BLaER1 treated with 17β-estradiol and CSF1 and Interleukin-3, amounts not matched to agents 10 nM and 100 nM (cell line): ENCODE measurements around the gene ZDHHC8.
A peak's percentile ranks its signal among the peaks of the same experiment; 100 is the strongest.
"Not testable (repeated sequence)": the region's sequence is repeated elsewhere in the genome, so short reads cannot be mapped to it uniquely, and the experiment has no call there.

Experiments used
- H3K27ac ChIP-seq, 11 experiments: shearing (Covaris generic); formaldehyde crosslinking; 2 replicates each; pipeline ENCODE4 v1.8.1; 2022
- H3K27me3 ChIP-seq, 11 experiments: shearing (Covaris generic); formaldehyde crosslinking; 2 replicates each; pipeline ENCODE4 v1.8.1; 2022
- H3K36me3 ChIP-seq, 11 experiments: shearing (Covaris generic); formaldehyde crosslinking; 2 replicates each; pipeline ENCODE4 v1.8.1; 2022
- H3K4me1 ChIP-seq, 10 experiments: shearing (Covaris generic); formaldehyde crosslinking; 2 replicates each; pipeline ENCODE4 v1.8.1; 2022
- H3K4me2 ChIP-seq, 11 experiments: shearing (Covaris generic); formaldehyde crosslinking; 2 replicates each; pipeline ENCODE4 v1.8.1; 2022
- H3K4me3 ChIP-seq, 10 experiments: shearing (Covaris generic); formaldehyde crosslinking; 2 replicates each; pipeline ENCODE4 v1.8.1; 2022
- H3K9ac ChIP-seq, 11 experiments: shearing (Covaris generic); formaldehyde crosslinking; 2 replicates each; pipeline ENCODE4 v1.8.1; 2022
- H3K9me3 ChIP-seq, 11 experiments: shearing (Covaris generic); formaldehyde crosslinking; replicated peaks in 1 of 11; 2 replicates each; pipeline ENCODE4 v1.8.1; 2022
- H4K20me1 ChIP-seq, 11 experiments: shearing (Covaris generic); formaldehyde crosslinking; 2 replicates each; pipeline ENCODE4 v1.8.1; 2022
- Cebpa-rat ChIP-seq, 11 experiments: shearing (Covaris generic); IDR thresholded peaks; 2 replicates each; pipeline ENCODE4 v1.8.1; 2022

The ZDHHC8 gene

GRCh38 chr22:20159076-20159475 is 27.5 kb downstream of the ZDHHC8 start:
- H3K4me2 ChIP-seq = peak overlapping the region; percentile 66 to 97 (median 90)
- H3K27ac ChIP-seq = peak overlapping the region in 8 of 11 experiments; percentile 10 to 75 (median 65); a peak in 14 of 22 replicates
- H3K36me3 ChIP-seq = no peaks in the 10 kb centered on the region
- H3K9ac ChIP-seq = peak overlapping the region in 7 of 11 experiments; percentile 52 to 76 (median 62); a peak in 14 of 22 replicates
- H3K4me3 ChIP-seq = peak overlapping the region in 3 of 10 experiments; percentile 12 to 55 (median 50); a peak in 4 of 20 replicates
- peaks cover 0 to 28% (median 0%) of the 10 kb centered on the region in 11 experiments; a peak in 4 of 22 replicates for H3K27me3 ChIP-seq
- TF ChIP-seq Cebpa-rat (IDR thresholded peaks at IDR 0.05) = no peak
- H3K9me3 ChIP-seq = no peaks in the 10 kb centered on the region
- H4K20me1 ChIP-seq = peaks cover 0 to 34% (median 0%) of the 10 kb centered on the region in 11 experiments; a peak in 2 of 22 replicates
- peaks cover 37 to 80% (median 79%) of the 10 kb centered on the region in 10 experiments for H3K4me1 ChIP-seq

GRCh38 chr22:20159531-20159930 is 27.9 kb downstream of the ZDHHC8 start:
- peak overlapping the region; percentile 66 to 97 (median 90) for H3K4me2 ChIP-seq
- H3K9me3 ChIP-seq, H3K36me3 ChIP-seq: not testable (repeated sequence)
- peaks cover 34 to 76% (median 75%) of the 10 kb centered on the region in 10 experiments for H3K4me1 ChIP-seq
- peaks cover 0 to 34% (median 0%) of the 10 kb centered on the region in 11 experiments; a peak in 2 of 22 replicates for H4K20me1 ChIP-seq
- H3K9ac ChIP-seq = peak overlapping the region in 7 of 11 experiments; percentile 52 to 76 (median 62); a peak in 14 of 22 replicates
- H3K4me3 ChIP-seq = peak overlapping the region in 3 of 10 experiments; percentile 12 to 55 (median 50); a peak in 4 of 20 replicates
- peaks cover 0 to 28% (median 0%) of the 10 kb centered on the region in 11 experiments; a peak in 4 of 22 replicates for H3K27me3 ChIP-seq
- H3K27ac ChIP-seq = peak overlapping the region in 8 of 11 experiments; percentile 10 to 75 (median 65); a peak in 14 of 22 replicates

- H3K27me3 ChIP-seq = peaks cover 0 to 28% (median 0%) of the 10 kb centered on the region in 11 experiments; a peak in 4 of 22 replicates
- H4K20me1 ChIP-seq = peaks cover 0 to 34% (median 0%) of the 10 kb centered on the region in 11 experiments; a peak in 2 of 22 replicates
- no peak for TF ChIP-seq Cebpa-rat (IDR thresholded peaks at IDR 0.05)
- no peaks in the 10 kb centered on the region for H3K36me3 ChIP-seq
- no peaks in the 10 kb centered on the region for H3K9me3 ChIP-seq
- peak overlapping the region in 9 of 11 experiments; percentile 79 to 97 (median 91); a peak in 18 of 22 replicates for H3K4me2 ChIP-seq
- H3K9ac ChIP-seq = peak overlapping the region in 4 of 11 experiments; percentile 62 to 76 (median 72); a peak in 8 of 22 replicates
- H3K4me1 ChIP-seq = peaks cover 30 to 71% (median 70%) of the 10 kb centered on the region in 10 experiments
- H3K4me3 ChIP-seq = peak overlapping the region in 2 of 10 experiments; percentile 41 to 50; a peak in 4 of 20 replicates
- H3K27ac ChIP-seq = peak overlapping the region in 4 of 11 experiments; percentile 6 to 75 (median 44); a peak in 6 of 22 replicates
These were observed 28.4 kb downstream of the ZDHHC8 start for GRCh38 chr22:20160041-20160440.

- H3K36me3 ChIP-seq = no peaks in the 10 kb centered on the region
- no peak overlapping the region for H3K4me2 ChIP-seq
- no peaks in the 10 kb centered on the region for H3K9me3 ChIP-seq
- no peak for TF ChIP-seq Cebpa-rat (IDR thresholded peaks at IDR 0.05)
- no peaks in the 10 kb centered on the region; a peak in 1 of 22 replicates for H4K20me1 ChIP-seq
- H3K27ac ChIP-seq = no peak overlapping the region
- H3K27me3 ChIP-seq = peaks cover 0 to 8% (median 0%) of the 10 kb centered on the region in 11 experiments; a peak in 4 of 22 replicates
- H3K4me3 ChIP-seq = no peak overlapping the region
- H3K9ac ChIP-seq = no peak overlapping the region
- peaks cover 0 to 50% (median 45%) of the 10 kb centered on the region in 10 experiments; a peak in 16 of 20 replicates for H3K4me1 ChIP-seq
These were observed 33.3 kb downstream of the ZDHHC8 start for GRCh38 chr22:20164863-20165262.

- peaks cover 0 to 2% (median 0%) of the 10 kb centered on the region in 11 experiments; a peak in 2 of 22 replicates for H3K27me3 ChIP-seq
- H3K27ac ChIP-seq = no peak overlapping the region
- no peaks in the 10 kb centered on the region for H3K36me3 ChIP-seq
- no peaks in the 10 kb centered on the region; a peak in 1 of 22 replicates for H4K20me1 ChIP-seq
- H3K4me1 ChIP-seq = peaks cover 0 to 47% (median 39%) of the 10 kb centered on the region in 10 experiments; a peak in 16 of 20 replicates
- no peak for TF ChIP-seq Cebpa-rat (IDR thresholded peaks at IDR 0.05)
- no peaks in the 10 kb centered on the region for H3K9me3 ChIP-seq
- no peak overlapping the region for H3K4me3 ChIP-seq
- H3K4me2 ChIP-seq = no peak overlapping the region
- peak overlapping the region in 1 of 11 experiments; percentile 18; a peak in 1 of 22 replicates for H3K9ac ChIP-seq
These were observed 33.8 kb downstream of the ZDHHC8 start for GRCh38 chr22:20165421-20165820.

- H3K36me3 ChIP-seq = no peaks in the 10 kb centered on the region
- H3K9ac ChIP-seq = no peak overlapping the region
- H3K27ac ChIP-seq = no peak overlapping the region
- peaks cover 0 to 43% (median 34%) of the 10 kb centered on the region in 10 experiments; a peak in 16 of 20 replicates for H3K4me1 ChIP-seq
- no peak for TF ChIP-seq Cebpa-rat (IDR thresholded peaks at IDR 0.05)
- no peak overlapping the region for H3K4me2 ChIP-seq
- H3K9me3 ChIP-seq = no peaks in the 10 kb centered on the region
- no peak overlapping the region for H3K4me3 ChIP-seq
- H4K20me1 ChIP-seq = no peaks in the 10 kb centered on the region; a peak in 1 of 22 replicates
- H3K27me3 ChIP-seq = no peaks in the 10 kb centered on the region
These were observed 34.3 kb downstream of the ZDHHC8 start for GRCh38 chr22:20165913-20166312.

GRCh38 chr22:20166703-20167102 is 35.1 kb downstream of the ZDHHC8 start:
- Histone ChIP-seq H3K9me3 (no peaks in the 10 kb centered on the region), H3K27ac (no peak overlapping the region), H3K4me1 (peaks cover 0 to 38% (median 26%) of the 10 kb centered on the region in 10 experiments; a peak in 16 of 20 replicates), H3K4me2 (no peak overlapping the region), H3K36me3 (no peaks in the 10 kb centered on the region), H3K4me3 (no peak overlapping the region), H4K20me1 (no peaks in the 10 kb centered on the region), H3K27me3 (no peaks in the 10 kb centered on the region), H3K9ac (no peak overlapping the region)
- TF ChIP-seq Cebpa-rat (IDR thresholded peaks at IDR 0.05) = no peak

GRCh38 chr22:20167643-20168322 is 36.2 kb downstream of the ZDHHC8 start:
- no peaks in the 10 kb centered on the region for H3K36me3 ChIP-seq
- H3K4me1 ChIP-seq = peaks cover 0 to 41% (median 22%) of the 10 kb centered on the region in 10 experiments; a peak in 16 of 20 replicates
- TF ChIP-seq Cebpa-rat (IDR thresholded peaks at IDR 0.05) = no peak
- no peak overlapping the region for H3K27ac ChIP-seq
- no peaks in the 10 kb centered on the region for H3K27me3 ChIP-seq
- H3K4me2 ChIP-seq = peak overlapping the region in 8 of 11 experiments; percentile 39 to 76 (median 65); a peak in 14 of 22 replicates
- no peak overlapping the region for H3K4me3 ChIP-seq
- no peaks in the 10 kb centered on the region for H4K20me1 ChIP-seq
- H3K9ac ChIP-seq = peak overlapping the region in 1 of 11 experiments; percentile 6; a peak in 1 of 22 replicates
- no peaks in the 10 kb centered on the region for H3K9me3 ChIP-seq
